DMS153 treated with DMSO at 0.1 percent for 48 hours (cell line): ENCODE measurements around the gene COG5.
"Not testable (repeated sequence)": the region's sequence is repeated elsewhere in the genome, so short reads cannot be mapped to it uniquely, and the experiment has no call there.

Experiments
- DNase-seq: peaks from one replicate; lab custom pipeline; 2025; ENCODE audit not compliant: unreplicated experiment; lab: John Stamatoyannopoulos, UW

Gene COG5

GRCh38 chr7:107580716-107581383 lies 17.1 kb upstream of the COG5 start:
- no peak for DNase-seq

- DNase-seq: peak; percentile 57
Observed at GRCh38 chr7:107579885-107580715, 16.4 kb upstream of the COG5 start, which contains the start of gene BCAP29. Gene BCAP29, plus strand, starts transcription at chr7:107580246. Its CDS starts 527 bp downstream, at chr7:107580773.

- no peak for DNase-seq
Observed at GRCh38 chr7:107579554-107579884, 15.8 kb upstream of the COG5 start.

GRCh38 chr7:107573537-107573936 lies 9.8 kb upstream of the COG5 start:
- no peak for DNase-seq

GRCh38 chr7:107570298-107570697 lies 6.6 kb upstream of the COG5 start:
- no peak for DNase-seq

- no peak for DNase-seq
Observed at GRCh38 chr7:107564553-107565298, 1.0 kb upstream of the COG5 start.

- no peak for DNase-seq
Observed at GRCh38 chr7:107563081-107563774, 492 bp downstream of the COG5 start.

GRCh38 chr7:107560898-107561516 lies 2.7 kb downstream of the COG5 start:
- DNase-seq: no peak

- DNase-seq: no peak
Observed at GRCh38 chr7:107559864-107560263, 3.9 kb downstream of the COG5 start.

- no peak for DNase-seq
Observed at GRCh38 chr7:107555893-107556292, 7.8 kb downstream of the COG5 start.

- no peak for DNase-seq
Observed at GRCh38 chr7:107551936-107552335, 11.8 kb downstream of the COG5 start.

- no peak for DNase-seq
Observed at GRCh38 chr7:107544848-107545591, 18.7 kb downstream of the COG5 start.

GRCh38 chr7:107543338-107543993 lies 20.3 kb downstream of the COG5 start:
- no peak for DNase-seq

GRCh38 chr7:107538001-107538400 lies 25.7 kb downstream of the COG5 start:
- peak; percentile 79 for DNase-seq

GRCh38 chr7:107537228-107537627 lies 26.5 kb downstream of the COG5 start:
- DNase-seq: not testable (repeated sequence)

GRCh38 chr7:107534139-107534538 lies 29.6 kb downstream of the COG5 start:
- DNase-seq: no peak

GRCh38 chr7:107530751-107531150 lies 33.0 kb downstream of the COG5 start:
- no peak for DNase-seq

GRCh38 chr7:107528461-107528860 lies 35.3 kb downstream of the COG5 start:
- no peak for DNase-seq

GRCh38 chr7:107527196-107527595 lies 36.5 kb downstream of the COG5 start:
- DNase-seq: no peak
